GM18511 (cell line): ENCODE measurements around the gene ZSWIM1.
"Not testable (repeated sequence)": the region's sequence is repeated elsewhere in the genome, so short reads cannot be mapped to it uniquely, and the experiment has no call there.

Experiments
- ATAC-seq: cut with Tn5 transposase; IDR thresholded peaks from one replicate; pipeline ENCODE4 v1.9.1; 2021; ENCODE audit warnings: mild to moderate bottlenecking, moderate library complexity; ENCODE audit not compliant: unreplicated experiment

The ZSWIM1 gene

GRCh38 chr20:45887346-45887715 is 6.3 kb downstream of the ZSWIM1 start, which contains the start of gene SPATA25:
TSS of gene SPATA25 (minus strand) at chr20:45887622. CDS start at chr20:45887590, 32 bp downstream.
- no peak for ATAC-seq

GRCh38 chr20:45888681-45889080 is 7.7 kb downstream of the ZSWIM1 start:
- no peak for ATAC-seq

GRCh38 chr20:45890077-45890984 is 9.3 kb downstream of the ZSWIM1 start:
- peak; percentile 41 for ATAC-seq

DNA sequence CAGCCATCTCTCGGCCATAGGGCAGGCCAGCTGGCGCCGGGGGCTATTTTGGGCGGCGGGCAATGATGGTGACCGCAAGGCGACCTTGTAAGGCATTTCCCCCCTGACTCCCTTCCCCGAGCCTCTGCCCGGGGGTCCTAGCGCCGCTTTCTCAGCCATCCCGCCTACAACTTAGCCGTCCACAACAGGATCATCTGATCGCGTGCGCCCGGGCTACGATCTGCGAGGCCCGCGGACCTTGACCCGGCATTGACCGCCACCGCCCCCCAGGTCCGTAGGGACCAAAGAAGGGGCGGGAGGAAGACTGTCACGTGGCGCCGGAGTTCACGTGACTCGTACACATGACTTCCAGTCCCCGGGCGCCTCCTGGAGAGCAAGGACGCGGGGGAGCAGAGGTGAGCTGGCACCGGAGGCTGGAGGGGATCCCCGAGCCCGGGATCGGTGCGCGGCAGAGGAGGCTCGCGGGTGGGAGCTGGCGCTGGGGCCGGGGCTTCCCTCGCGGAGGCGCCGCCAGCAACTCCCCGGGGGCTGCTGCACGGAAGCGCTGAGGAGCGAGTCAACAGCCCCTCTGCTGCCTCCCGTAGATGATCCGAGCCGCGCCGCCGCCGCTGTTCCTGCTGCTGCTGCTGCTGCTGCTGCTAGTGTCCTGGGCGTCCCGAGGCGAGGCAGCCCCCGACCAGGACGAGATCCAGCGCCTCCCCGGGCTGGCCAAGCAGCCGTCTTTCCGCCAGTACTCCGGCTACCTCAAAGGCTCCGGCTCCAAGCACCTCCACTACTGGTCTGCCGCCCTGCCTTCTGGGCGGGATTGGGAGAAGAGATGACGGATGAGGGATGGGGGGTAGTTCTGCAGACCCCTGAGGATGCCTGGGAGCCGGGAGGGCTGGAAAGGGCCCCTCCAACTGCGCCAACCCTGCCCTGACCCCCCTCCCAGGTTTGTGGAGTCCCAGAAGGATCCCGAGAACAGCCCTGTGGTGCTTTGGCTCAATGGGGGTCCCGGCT is 10.3 kb downstream of the ZSWIM1 start, which contains the start of the genes CTSA and NEURL2:
TSS of gene CTSA (plus strand) at position 351 of the 999 bp plus-strand sequence. CDS start at position 585, 234 bp downstream.
TSS of gene NEURL2 (minus strand) at position 224 of the 999 bp plus-strand sequence. CDS start at position 7, 217 bp downstream.
- ATAC-seq, result peak; percentile 80

DNA sequence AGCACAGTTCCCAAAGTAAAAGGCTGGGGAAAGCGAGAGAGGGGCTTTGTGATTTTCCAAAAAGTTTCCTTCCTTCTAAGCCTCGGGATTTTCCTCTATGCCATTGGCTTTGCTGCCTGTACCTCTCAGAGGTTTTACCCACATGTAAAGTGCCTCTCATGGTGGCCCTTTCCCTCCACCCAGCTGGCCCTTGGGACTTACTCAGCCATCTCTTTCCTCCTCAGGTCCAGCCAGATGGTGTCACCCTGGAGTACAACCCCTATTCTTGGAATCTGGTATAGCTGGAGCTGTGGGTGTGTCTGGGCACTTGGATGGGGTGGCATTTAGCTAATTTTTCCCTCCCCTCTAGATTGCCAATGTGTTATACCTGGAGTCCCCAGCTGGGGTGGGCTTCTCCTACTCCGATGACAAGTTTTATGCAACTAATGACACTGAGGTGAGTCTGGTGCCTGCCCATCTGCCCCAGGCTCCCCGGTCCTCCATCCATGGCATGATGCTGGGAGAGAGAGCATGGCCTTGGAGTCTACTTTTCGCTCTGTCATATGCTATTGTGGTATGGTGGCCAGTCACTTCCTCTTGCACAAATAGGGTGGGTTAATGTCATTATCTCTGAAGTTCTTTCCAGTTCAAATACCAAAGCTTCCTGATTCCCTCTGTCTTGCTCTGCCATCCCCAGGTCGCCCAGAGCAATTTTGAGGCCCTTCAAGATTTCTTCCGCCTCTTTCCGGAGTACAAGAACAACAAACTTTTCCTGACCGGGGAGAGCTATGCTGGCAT is 11.2 kb downstream of the ZSWIM1 start:
- ATAC-seq, result no peak

GRCh38 chr20:45892828-45893500 is 11.9 kb downstream of the ZSWIM1 start:
- no peak for ATAC-seq

GRCh38 chr20:45893831-45894230 is 12.8 kb downstream of the ZSWIM1 start:
- ATAC-seq, result no peak

- no peak for ATAC-seq
Observed at GRCh38 chr20:45894797-45895196, 13.8 kb downstream of the ZSWIM1 start.

DNA sequence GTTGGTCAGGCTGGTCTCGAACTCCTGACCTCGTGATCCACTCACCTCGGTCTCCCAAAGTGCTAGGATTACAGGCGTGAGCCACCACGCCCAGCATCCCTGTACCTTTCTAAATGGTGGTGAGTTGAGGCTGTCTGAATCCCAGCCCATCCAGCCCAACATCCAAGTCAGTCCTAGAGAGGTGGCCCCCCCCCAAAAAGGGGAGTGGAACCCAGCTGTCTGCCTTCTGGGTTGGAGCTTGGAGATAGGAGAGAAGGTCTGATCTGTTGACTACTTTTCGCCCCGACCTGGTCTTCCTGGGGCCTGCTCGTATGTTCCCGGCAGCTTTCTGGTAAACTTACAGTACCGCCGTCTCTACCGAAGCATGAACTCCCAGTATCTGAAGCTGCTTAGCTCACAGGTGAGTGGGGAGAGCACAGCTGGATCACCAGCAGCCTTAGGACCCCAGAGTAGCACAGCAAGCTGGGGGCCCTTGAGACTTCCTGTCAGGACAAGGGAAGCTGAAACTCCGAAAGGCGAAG is 15.7 kb downstream of the ZSWIM1 start:
- no peak for ATAC-seq

DNA sequence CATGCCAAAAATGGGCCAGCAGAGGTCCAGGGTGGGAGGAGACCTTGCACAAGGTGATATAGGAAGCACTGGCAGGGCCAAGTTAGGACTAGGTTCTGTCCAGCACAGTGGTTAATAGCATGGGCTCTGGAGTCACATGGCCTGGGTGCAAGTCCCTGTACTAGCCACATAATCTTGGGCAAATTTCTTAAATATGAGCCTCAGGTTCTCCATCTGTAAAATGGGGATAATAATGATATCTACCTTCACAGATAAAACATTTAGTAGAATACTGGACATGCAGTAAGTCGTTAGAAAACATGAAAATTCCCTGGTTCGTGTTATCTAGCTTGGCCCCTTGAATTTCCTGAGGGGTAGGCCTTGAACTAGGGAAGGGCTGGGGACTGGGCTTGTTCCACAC is 16.3 kb downstream of the ZSWIM1 start:
- ATAC-seq, result no peak

DNA sequence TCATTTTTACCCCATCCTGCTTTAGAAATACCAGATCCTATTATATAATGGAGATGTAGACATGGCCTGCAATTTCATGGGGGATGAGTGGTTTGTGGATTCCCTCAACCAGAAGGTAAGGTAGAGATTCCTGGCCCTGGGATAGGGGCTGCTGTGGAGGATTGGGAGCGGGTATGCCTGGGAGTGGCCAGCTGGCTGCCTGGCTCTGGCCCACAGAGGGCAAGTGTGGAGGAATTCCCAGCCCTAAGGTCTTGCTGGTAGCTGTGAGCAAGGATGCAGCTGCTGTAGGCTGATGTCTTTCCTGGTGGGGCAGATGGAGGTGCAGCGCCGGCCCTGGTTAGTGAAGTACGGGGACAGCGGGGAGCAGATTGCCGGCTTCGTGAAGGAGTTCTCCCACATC is 16.7 kb downstream of the ZSWIM1 start:
- ATAC-seq, result no peak

DNA sequence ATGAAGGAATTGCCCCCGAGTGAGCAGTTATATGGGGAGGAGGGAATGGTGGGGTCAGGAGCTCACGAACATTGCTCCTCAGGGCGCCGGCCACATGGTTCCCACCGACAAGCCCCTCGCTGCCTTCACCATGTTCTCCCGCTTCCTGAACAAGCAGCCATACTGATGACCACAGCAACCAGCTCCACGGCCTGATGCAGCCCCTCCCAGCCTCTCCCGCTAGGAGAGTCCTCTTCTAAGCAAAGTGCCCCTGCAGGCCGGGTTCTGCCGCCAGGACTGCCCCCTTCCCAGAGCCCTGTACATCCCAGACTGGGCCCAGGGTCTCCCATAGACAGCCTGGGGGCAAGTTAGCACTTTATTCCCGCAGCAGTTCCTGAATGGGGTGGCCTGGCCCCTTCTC is 17.3 kb downstream of the ZSWIM1 start:
- ATAC-seq, result no peak

GRCh38 chr20:45899046-45899835 is 18.2 kb downstream of the ZSWIM1 start:
- ATAC-seq, result no peak

GRCh38 chr20:45901332-45901731 is 20.3 kb downstream of the ZSWIM1 start:
- not testable (repeated sequence) for ATAC-seq

DNA sequence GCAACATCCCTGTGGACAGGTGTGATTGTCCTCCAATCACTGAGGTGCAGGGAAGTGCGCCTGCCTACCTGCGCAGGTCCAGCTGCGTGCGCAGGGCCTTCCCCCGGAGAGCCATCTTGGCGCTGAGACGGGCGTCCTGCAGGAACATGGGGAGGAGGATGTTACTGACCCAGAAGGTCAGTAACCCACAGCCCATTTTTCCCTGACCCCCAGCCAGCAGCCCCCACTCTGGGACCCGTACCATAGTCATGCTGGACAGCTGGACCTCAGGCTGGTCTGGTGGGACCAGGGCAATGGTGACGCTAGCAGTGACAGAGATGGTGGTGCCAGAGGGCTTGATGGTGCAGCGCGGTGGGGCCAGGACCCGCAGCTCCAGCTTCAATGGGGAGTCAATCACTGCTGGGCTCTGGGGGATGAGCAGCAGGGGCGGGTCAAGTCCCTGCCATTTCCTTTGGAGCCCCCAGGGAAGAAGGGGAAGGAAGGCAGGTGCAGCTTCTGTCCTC is 21.2 kb downstream of the ZSWIM1 start:
- no peak for ATAC-seq

GRCh38 chr20:45904583-45905504 is 23.8 kb downstream of the ZSWIM1 start:
- no peak for ATAC-seq

GRCh38 chr20:45905505-45906079 is 24.6 kb downstream of the ZSWIM1 start:
- ATAC-seq, result no peak
